Measurements from ENCODE around the gene EDC4. TPM values are rescaled to one million over a fixed set of nuclear protein-coding genes. Genes with fewer than 3 reads are reported as not detected.
A peak's percentile ranks its signal among the peaks of the same experiment; 100 is the strongest.

Gene EDC4
- total and polyA plus RNA-seq, 9 of the 15 experiments (the other 6 are each of a cell fraction or from before 2014, with no cell fraction given) = 1.1 to 131 (median 74.0) TPM

GRCh38 chr16:67888331-67888730 is 15.5 kb downstream of the EDC4 start (continued):
- TF ChIP-seq AFF4 (CRISPR knock-in tag; IDR thresholded peaks at IDR 0.05) = no peak
- TF ChIP-seq CBFA2T2 (conservative IDR thresholded peaks at IDR 0.05) = no peak
- TF ChIP-seq EZH2 (IDR thresholded peaks at IDR 0.05; ENCODE audit: borderline replicate concordance, low read depth, low read length) = no peak

GRCh38 chr16:67892375-67892774 is 19.5 kb downstream of the EDC4 start:
- FAIRE-seq (peak; percentile 44), ATAC-seq (no peak), DNase-seq (ENCODE audit: extremely low read depth in 1 of 4, low spot score in 3 of 4) (no peak)
- BruUV-seq (replicated peaks) = TSS peak; percentile 84
- 0 out of 2 replicates have a peak, but pooled peaks cover 4% of the 10 kb centered on the region for H4K20me1 ChIP-seq (replicated peaks; ENCODE audit: control insufficient read depth, insufficient read depth, low read length)
- peak overlapping the region; percentile 83 for H2AFZ ChIP-seq (ENCODE audit: low read depth, low read length)
- POLR2A ChIA-PET = interaction anchor here (0.6 to 1.6 kb wide), 4 partner anchors 13 to 44 kb away, joined by 3 to 5 read pairs (median 4); partner anchors contain the start of gene CTRL
- H3K9me1 ChIP-seq (ENCODE audit: control insufficient read depth, insufficient read depth, low read length) = no peaks in the 10 kb centered on the region
- H3K36me3 ChIP-seq (ENCODE audit: control insufficient read depth, insufficient read depth, low read length) = 0 out of 3 replicates have a peak, but pooled peaks cover 3% of the 10 kb centered on the region
- 29% methylated on average over 5 of the region's 5 CpGs for WGBS (ENCODE audit: insufficient coverage, low coverage, missing lambda C conversion rate)
- H3K27ac ChIP-seq (ENCODE audit: extremely low read depth, low read depth, low read length) = peak overlapping the region; percentile 76; the same call in 2 of the 3 replicates
- peak overlapping the region; percentile 95 for H3K4me3 ChIP-seq
- peak overlapping the region in 1 of 2 experiments; percentile 72; a peak in 2 of 4 replicates for H3K9ac ChIP-seq (ENCODE audit: insufficient read depth in 1 of 2, low read depth in 2 of 2, low read length in 2 of 2)
- H3K79me2 ChIP-seq (ENCODE audit: control insufficient read depth, insufficient read depth, low read length) = peaks cover 42% of the 10 kb centered on the region
- H3K4me2 ChIP-seq (ENCODE audit: insufficient read depth, low read length) = peak overlapping the region; percentile 70
- peaks cover 8 to 26% of the 10 kb centered on the region in 2 experiments; a peak in 4 of 5 replicates for H3K4me1 ChIP-seq (replicated peaks in 1 of 2; ENCODE audit: control insufficient read depth in 2 of 2, insufficient read depth in 2 of 2, low read length in 2 of 2)
- H3K9me3 ChIP-seq (replicated peaks; ENCODE audit: control insufficient read depth, insufficient read depth, low read depth, low read length) = no peaks in the 10 kb centered on the region
- intact Hi-C loops (cut with micrococcal nuclease) = loop anchor here (2.0 kb wide), 1 partner anchor 46 kb away; the partner anchor contains the start of genes CENPT and NUTF2
- in situ Hi-C loops (cut with MboI) = no loop called here
- CTCF ChIA-PET (ENCODE audit: low intra/inter-chr PET ratio) = interaction anchor here (0.8 kb wide), 1 partner anchor 76 kb away, joined by 3 read pairs; no protein-coding TSS in a partner anchor
- H3K27me3 ChIP-seq (ENCODE audit: control insufficient read depth in 2 of 2, insufficient read depth in 2 of 2, low read length in 2 of 2) = no peaks in the 10 kb centered on the region
- no peak for TF ChIP-seq PCBP1 (IDR thresholded peaks at IDR 0.05; ENCODE audit: low read depth, low read length, poor library complexity, severe bottlenecking)
- TF ChIP-seq ZBTB40 (IDR thresholded peaks at IDR 0.05) = peak; percentile 78
- TF ChIP-seq ZBTB40 (CRISPR knock-in tag; IDR thresholded peaks at IDR 0.05) = no peak
